Adrenal gland (tissue), 12 donors: ENCODE results near the gene FMN1. TPM values are rescaled to one million over a fixed set of nuclear protein-coding genes. Genes with fewer than 3 reads are reported as not detected.

Experiments
- DNase-seq, 7 donors: peaks; one replicate each; pipeline ENCODE4 v3.0.0-alpha.2; 2019 to 2020
- H3K27ac ChIP-seq, 5 donors: fragments of 200-600 bp; sonication (generic) in 4 of 5; 1 replicate in 3 of 5; 2 replicates in 2 of 5; pipeline versions ENCODE4 v1.5.1 to v1.8.0; 2016 to 2020; ENCODE audit warnings: mild to moderate bottlenecking in 1 of 5
- H3K27me3 ChIP-seq: fragments of 200-600 bp; 2 replicates; pipeline ENCODE4 v1.8.0; 2021
- H3K36me3 ChIP-seq, 2 donors: fragments of 200-600 bp; replicated peaks in 1 of 2; 1 replicate in 1 of 2; 2 replicates in 1 of 2; pipeline versions ENCODE4 v1.5.1 to v1.8.0; 2018 to 2022
- H3K4me1 ChIP-seq, 2 donors: fragments of 200-600 bp; replicated peaks in 1 of 2; 1 replicate in 1 of 2; 2 replicates in 1 of 2; pipeline versions ENCODE4 v1.5.1 to v1.8.0; 2018 to 2021
- H3K4me3 ChIP-seq, 4 donors: fragments of 200-600 bp; sonication (generic) in 3 of 4; one replicate each; pipeline ENCODE4 v1.5.1; 2016 to 2018
- H3K9me3 ChIP-seq, 3 donors: fragments of 200-600 bp; sonication (generic) in 1 of 3; replicated peaks in 1 of 3; 1 replicate in 2 of 3; 2 replicates in 1 of 3; pipeline versions ENCODE4 v1.5.1 to v1.8.0; 2016 to 2021
- POLR2A ChIP-seq, 2 donors: fragments of 450-650 bp; IDR thresholded peaks; one replicate each; pipeline ENCODE4 v1.6.1; 2017; ENCODE audit warnings: antibody characterized with exemption in 2 of 2, mild to moderate bottlenecking in 2 of 2, moderate library complexity in 1 of 2
- WGBS, 4 donors: extraction: QIAGEN DNeasy Blood & Tissue Kit in 2 of 4; methylation state at CpG; one replicate each; pipeline versions ENCODE4 v1.1.5 to v1.1.7; 2013 to 2017; 5-methylcytosine and 5-hydroxymethylcytosine counted together
- intact Hi-C, 2 donors: fragments of 100-400 bp; cut with DNase I; formaldehyde crosslinking; loops; one replicate each; pipeline versions ENCODE4 v1.14.1 to v1.15.0; 2022 to 2023
- polyA plus RNA-seq, 3 donors: library from polyadenylated mRNA; stranded (reverse); fragments of 200-250 nt in 2 of 3; fragments of 350-450 nt in 1 of 3; fragmentation: Illumina TruSeq in 1 of 3; extraction: RNeasy Lipid Tissue Mini Kit (QIAGEN cat#74804) in 1 of 3; gene quantifications; one replicate each; pipeline ENCODE4 v1.2.3, GENCODE V29; 2013 to 2014
- total RNA-seq, 9 donors: library from RNA; depleted of rRNA in 4 of 9; stranded (reverse); fragments of >200 nt in 4 of 9; fragments of 120-200 nt in 1 of 9; fragmentation: NEBNext Ultra II Directional in 1 of 9; extraction: Animal tissue kit (Norgen Biotek cat#: 25700) in 1 of 9; gene quantifications; one replicate each; pipeline versions ENCODE4 v1.1.0 to v1.2.4, GENCODE V29; 2013 to 2023
- TF ChIP-seq, protein P1 (sequence below), 6 experiments: fragments of 450-650 bp in 4 of 6; fragments of 200-600 bp in 2 of 6; sonication (generic) in 1 of 6; IDR thresholded peaks; 1 replicate in 5 of 6; 2 replicates in 1 of 6; pipeline versions ENCODE4 v1.5.1 to v1.8.0; 2016 to 2021; ENCODE audit warnings: antibody characterized with exemption in 6 of 6, mild to moderate bottlenecking in 2 of 6, moderate library complexity in 1 of 6
- donor health status: healthy with polysubstance abuse.
- donor health status: Bipolar disorder and iron deficiency.
- donor health status: DM: yes; HTN: yes; CAD: no.
- donor health status: DM: no; HTN: no; CAD: no.
- donor health status: DM: no; HTN: no; CAD: no.
- donor health status: DM: yes; HTN: yes; CAD: no.

FMN1 gene
- total and polyA plus RNA-seq, 12 donors: 0.37 to 29.2 (median 11.4) TPM

DNA sequence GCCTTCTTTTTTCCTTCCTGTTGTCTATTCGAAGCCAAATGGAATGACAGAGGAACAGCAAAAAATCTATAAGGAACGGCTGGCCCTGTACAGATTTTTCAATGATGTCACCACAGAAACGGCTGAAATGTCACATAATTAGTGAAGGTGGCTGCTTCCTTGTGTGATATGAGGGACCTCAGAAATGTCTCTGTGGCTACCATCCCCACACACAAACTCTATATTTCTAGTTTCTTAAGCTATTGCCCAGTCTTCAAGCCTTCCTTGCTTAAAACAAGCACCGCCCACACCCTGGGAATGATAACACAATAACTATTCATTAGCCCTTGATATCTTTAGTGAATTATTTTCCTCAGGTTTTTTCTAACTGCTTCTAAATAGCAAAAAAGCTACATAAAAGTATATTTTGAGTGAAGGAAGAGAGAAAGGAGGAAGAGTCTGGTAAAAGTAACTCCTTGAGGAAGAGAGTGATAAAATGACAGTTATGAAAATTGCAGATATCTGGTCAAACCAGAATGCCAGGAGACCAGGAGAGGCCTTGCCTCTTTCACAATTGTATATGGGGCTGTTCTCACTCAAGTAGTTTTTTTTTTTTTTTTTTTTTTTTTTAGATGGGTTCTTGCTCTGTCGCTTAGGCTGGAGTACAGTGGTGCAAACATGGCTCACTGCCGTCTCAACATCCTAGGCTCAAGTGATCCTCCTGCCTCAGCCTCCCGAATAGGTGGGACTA lies 38.7 kb downstream of the FMN1 start:
- H3K27me3 ChIP-seq: no peaks in the 10 kb centered on the region
- WGBS, 4 donors: 78 to 81% (median 80%) methylated on average over 7 of the region's 7 CpGs
- intact Hi-C loops: no loop called here
- H3K27ac ChIP-seq: peak overlapping the region in 1 of 5 donors; percentile 49
- no peak for TF ChIP-seq POLR2A (IDR thresholded peaks at IDR 0.05)
- TF ChIP-seq, protein P1, sequence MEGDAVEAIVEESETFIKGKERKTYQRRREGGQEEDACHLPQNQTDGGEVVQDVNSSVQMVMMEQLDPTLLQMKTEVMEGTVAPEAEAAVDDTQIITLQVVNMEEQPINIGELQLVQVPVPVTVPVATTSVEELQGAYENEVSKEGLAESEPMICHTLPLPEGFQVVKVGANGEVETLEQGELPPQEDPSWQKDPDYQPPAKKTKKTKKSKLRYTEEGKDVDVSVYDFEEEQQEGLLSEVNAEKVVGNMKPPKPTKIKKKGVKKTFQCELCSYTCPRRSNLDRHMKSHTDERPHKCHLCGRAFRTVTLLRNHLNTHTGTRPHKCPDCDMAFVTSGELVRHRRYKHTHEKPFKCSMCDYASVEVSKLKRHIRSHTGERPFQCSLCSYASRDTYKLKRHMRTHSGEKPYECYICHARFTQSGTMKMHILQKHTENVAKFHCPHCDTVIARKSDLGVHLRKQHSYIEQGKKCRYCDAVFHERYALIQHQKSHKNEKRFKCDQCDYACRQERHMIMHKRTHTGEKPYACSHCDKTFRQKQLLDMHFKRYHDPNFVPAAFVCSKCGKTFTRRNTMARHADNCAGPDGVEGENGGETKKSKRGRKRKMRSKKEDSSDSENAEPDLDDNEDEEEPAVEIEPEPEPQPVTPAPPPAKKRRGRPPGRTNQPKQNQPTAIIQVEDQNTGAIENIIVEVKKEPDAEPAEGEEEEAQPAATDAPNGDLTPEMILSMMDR (IDR thresholded peaks at IDR 0.05): no peak
- DNase-seq: no peak
- H3K9me3 ChIP-seq: no peaks in the 10 kb centered on the region
- no peak overlapping the region for H3K4me3 ChIP-seq
- H3K36me3 ChIP-seq: no peaks in the 10 kb centered on the region
- H3K4me1 ChIP-seq: peaks cover 0 to 13% of the 10 kb centered on the region in 2 donors

DNA sequence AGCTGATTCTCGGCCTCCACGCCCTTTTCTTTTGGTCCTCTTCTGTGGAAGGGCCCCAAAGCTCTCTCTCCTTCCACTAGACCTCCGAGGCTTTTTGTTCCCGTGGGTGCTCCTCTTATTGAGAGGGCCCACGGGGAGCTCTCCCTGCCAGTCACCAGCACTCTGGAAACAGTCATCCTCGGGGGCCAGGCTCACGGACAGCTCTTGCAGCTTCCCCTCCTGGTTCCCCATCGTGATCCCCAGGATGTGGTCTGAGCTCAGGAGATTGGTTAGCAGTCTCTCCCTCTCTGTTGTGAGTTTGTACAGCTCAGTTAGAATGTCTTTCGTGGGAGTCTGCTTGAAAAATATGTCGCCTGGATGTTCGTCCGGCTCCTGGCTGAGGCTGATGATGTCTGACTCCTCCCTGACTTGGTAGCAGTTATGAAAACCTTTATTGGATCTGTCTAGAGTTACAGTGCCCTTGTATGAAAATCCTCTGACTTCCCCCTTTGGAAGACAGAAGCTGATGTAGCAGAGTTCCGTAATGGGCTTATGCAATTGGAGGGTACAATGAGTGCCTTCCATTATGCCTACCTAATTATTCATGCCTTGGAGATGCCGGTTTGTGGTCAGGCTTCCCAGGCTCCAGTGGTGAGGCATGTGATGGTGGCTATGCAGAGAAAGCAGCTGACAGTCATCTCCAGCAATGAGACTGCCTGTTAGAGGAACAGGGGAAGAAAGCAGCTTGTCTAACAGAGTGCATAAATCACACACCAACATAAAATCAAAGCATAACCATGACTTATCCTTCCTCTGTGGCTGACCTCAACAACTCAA lies 40.0 kb downstream of the FMN1 start:
- Histone ChIP-seq H3K4me1 (peaks cover 0 to 6% of the 10 kb centered on the region in 2 donors), H3K27ac (peak overlapping the region in 4 of 5 donors; percentile 11 to 83 (median 40)), H3K27me3 (no peaks in the 10 kb centered on the region), H3K36me3 (no peaks in the 10 kb centered on the region), H3K4me3 (peak overlapping the region in 1 of 4 donors; percentile 46), H3K9me3 (no peaks in the 10 kb centered on the region)
- TF ChIP-seq, protein P1 (IDR thresholded peaks at IDR 0.05): no peak
- peak; percentile 26 to 44 for TF ChIP-seq POLR2A (IDR thresholded peaks at IDR 0.05)
- intact Hi-C loops: no loop called here
- DNase-seq: peak; percentile 40 to 76 (median 55)
- WGBS, 4 donors: 60 to 80% (median 67%) methylated on average over 14 of the region's 14 CpGs

DNA sequence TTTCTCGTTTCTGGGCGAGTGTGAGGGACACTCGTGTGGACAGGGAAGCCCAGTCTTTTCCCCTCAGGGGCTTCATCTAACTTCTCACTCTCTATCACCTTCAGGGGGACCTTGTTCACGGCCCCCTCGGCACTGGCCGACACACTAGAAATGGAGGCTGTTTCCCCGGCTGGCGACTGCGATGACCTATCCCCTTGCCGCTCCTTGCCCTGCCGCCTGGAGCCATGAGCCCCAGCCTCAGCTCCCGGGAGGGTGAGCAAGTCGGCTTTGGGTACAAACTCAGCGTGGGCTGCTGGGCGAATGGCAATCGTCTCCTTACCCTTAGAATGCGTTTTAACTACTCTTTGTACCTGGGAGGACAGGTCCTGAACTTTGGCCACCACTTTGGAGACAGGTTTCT lies 41.0 kb downstream of the FMN1 start:
- DNase-seq: no peak
- H3K4me1 ChIP-seq: peaks cover 0 to 6% of the 10 kb centered on the region in 2 donors
- 83 to 89% (median 88%) methylated on average over 17 of the region's 17 CpGs for WGBS, 4 donors
- peak overlapping the region in 1 of 4 donors; percentile 46 for H3K4me3 ChIP-seq
- no peaks in the 10 kb centered on the region for H3K36me3 ChIP-seq
- H3K9me3 ChIP-seq: no peaks in the 10 kb centered on the region
- H3K27me3 ChIP-seq: no peaks in the 10 kb centered on the region
- peak overlapping the region in 4 of 5 donors; percentile 11 to 81 (median 40) for H3K27ac ChIP-seq
- TF ChIP-seq, protein P1 (IDR thresholded peaks at IDR 0.05): no peak
- no peak for TF ChIP-seq POLR2A (IDR thresholded peaks at IDR 0.05)
- intact Hi-C loops: no loop called here

DNA sequence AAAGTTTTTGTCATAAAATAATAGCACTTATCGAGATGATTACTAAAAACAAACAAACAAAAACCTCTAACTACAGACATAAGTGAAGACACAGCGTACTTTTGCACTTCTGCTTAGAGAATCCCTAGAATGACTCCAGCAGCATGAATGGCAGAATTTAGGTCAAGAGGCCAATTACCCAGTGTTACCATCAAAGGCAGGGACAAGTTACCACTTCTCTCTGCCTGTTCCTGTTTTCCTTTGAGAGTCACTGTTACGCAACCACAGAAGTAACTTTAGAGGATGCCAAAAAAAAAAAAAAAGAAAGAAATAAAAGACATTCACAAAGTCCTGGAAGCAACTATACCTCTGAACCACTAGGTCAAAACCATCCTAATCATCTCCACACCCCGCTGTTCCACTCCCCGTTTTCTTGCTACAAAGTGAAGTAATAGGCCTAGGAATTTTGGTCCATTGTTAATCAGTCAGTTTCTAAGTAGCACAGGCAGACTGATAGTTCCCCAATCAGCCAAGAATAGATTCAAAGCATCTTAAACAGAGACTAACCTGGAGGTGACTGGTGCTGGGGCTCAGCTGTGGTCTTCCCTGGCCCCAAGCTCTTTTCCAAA lies 41.9 kb downstream of the FMN1 start:
- 56 to 61% (median 60%) methylated on average over 5 of the region's 5 CpGs for WGBS, 4 donors
- Histone ChIP-seq H3K27me3 (no peaks in the 10 kb centered on the region), H3K36me3 (no peaks in the 10 kb centered on the region), H3K4me1 (peaks cover 0 to 3% of the 10 kb centered on the region in 2 donors), H3K27ac (peak overlapping the region in 4 of 5 donors; percentile 5 to 81 (median 34)), H3K4me3 (peak overlapping the region in 1 of 4 donors; percentile 46), H3K9me3 (no peaks in the 10 kb centered on the region)
- intact Hi-C loops: no loop called here
- TF ChIP-seq, protein P1 (IDR thresholded peaks at IDR 0.05): no peak
- TF ChIP-seq POLR2A (IDR thresholded peaks at IDR 0.05): no peak
- DNase-seq: no peak
